Naive thymus-derived CD8-positive, alpha-beta T cell (primary cell): ENCODE data around the gene CT45A5. TPM values are rescaled to one million over a fixed set of nuclear protein-coding genes. Genes with fewer than 3 reads are reported as not detected.
"Not testable (repeated sequence)": the region's sequence is repeated elsewhere in the genome, so short reads cannot be mapped to it uniquely, and the experiment has no call there.

Source experiments
- ATAC-seq, 2 donors: fragments of 150-1000 bp; cut with Tn5 transposase in 1 of 2; sonication (Bioruptor Pico), chemical (Tn5 transposase) in 1 of 2; 1 replicate in 1 of 2; 2 replicates in 1 of 2; pipeline ENCODE4 v1.10.0; 2021; ENCODE audit warnings: mild to moderate bottlenecking in 2 of 2, moderate library complexity in 2 of 2
- POLR2A ChIA-PET: fragments of 350-600 bp; sonication (Branson Sonifier 250); formaldehyde crosslinking; loops from one replicate; lab custom pipeline; 2021; ENCODE audit warnings: antibody characterized with exemption; lab: Charles Lee
- DNase-seq, 10 donors: peaks; one replicate each; pipeline versions ENCODE4 v3.0.0 to v3.0.0-alpha.2; 2020 to 2022
- H3K27ac Mint-ChIP-seq, 10 donors: one replicate each; pipeline ENCODE4 v1.8.0; 2020 to 2022; ENCODE audit warnings: mild to moderate bottlenecking in 10 of 10, mixed read lengths in 10 of 10, moderate library complexity in 4 of 10, inconsistent platforms in 1 of 10
- H3K27me3 Mint-ChIP-seq, 5 donors: one replicate each; pipeline ENCODE4 v1.8.0; 2021 to 2022; ENCODE audit warnings: mixed read lengths in 5 of 5
- H3K36me3 Mint-ChIP-seq, 3 donors: one replicate each; pipeline ENCODE4 v1.8.0; 2020 to 2022; ENCODE audit warnings: mixed read lengths in 3 of 3, mild to moderate bottlenecking in 2 of 3, inconsistent platforms in 1 of 3
- H3K4me1 Mint-ChIP-seq, 4 donors: one replicate each; pipeline ENCODE4 v1.8.0; 2021 to 2022; ENCODE audit warnings: mixed read lengths in 4 of 4
- H3K4me3 Mint-ChIP-seq, 10 donors: one replicate each; pipeline ENCODE4 v1.8.0; 2020 to 2022; ENCODE audit warnings: mild to moderate bottlenecking in 10 of 10, mixed read lengths in 10 of 10, moderate library complexity in 6 of 10, inconsistent platforms in 1 of 10
- H3K9me3 Mint-ChIP-seq, 9 donors: one replicate each; pipeline ENCODE4 v1.8.0; 2020 to 2022; ENCODE audit warnings: mixed read lengths in 9 of 9, mild to moderate bottlenecking in 3 of 9, inconsistent platforms in 1 of 9, moderate library complexity in 1 of 9
- polyA plus RNA-seq, 3 donors: library from polyadenylated mRNA; unstranded; fragments of 300-500 nt; fragmentation: Illumina TruSeq; gene quantifications; one replicate each; pipeline ENCODE4 v1.2.3, GENCODE V29; 2021
- total RNA-seq, 8 experiments: library from RNA in 2 of 8; stranded (reverse) in 2 of 8; gene quantifications; one replicate each; pipeline ENCODE4 v1.2.3 and lab custom pipeline; 2021 to 2026

The CT45A5 gene, protein sequence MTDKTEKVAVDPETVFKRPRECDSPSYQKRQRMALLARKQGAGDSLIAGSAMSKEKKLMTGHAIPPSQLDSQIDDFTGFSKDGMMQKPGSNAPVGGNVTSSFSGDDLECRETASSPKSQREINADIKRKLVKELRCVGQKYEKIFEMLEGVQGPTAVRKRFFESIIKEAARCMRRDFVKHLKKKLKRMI
- not detected for total RNA-seq
- not detected for polyA plus RNA-seq
- 0 reads per million in 6 experiments for total RNA-seq (lab: John Stamatoyannopoulos, UW)

DNA sequence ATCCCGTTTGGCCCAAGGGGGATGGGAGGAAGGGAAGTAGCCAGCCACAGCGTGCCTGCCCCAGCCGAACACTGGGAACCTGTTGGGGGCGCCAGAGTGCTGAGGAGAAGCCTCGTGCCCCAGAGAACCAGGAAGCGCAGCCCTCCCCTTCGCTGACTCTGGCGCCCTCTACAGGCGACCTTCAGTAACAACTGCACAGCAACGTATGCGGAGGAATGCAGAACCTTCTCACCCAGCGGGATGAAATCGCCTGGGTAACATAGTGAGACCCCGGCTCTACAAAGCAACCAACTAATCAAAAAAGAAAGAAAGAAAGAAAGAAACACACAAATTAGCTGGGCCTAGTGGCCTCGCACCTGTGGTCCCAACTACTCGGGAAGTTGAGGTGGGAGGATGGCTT is at the start of gene CT45A5:
CT45A5 (minus strand) TSS at position 101 of the 400 bp plus-strand sequence. CDS start 3,774 bp downstream, outside the sequence.
- POLR2A ChIA-PET, H3K27me3 Mint-ChIP-seq, H3K9me3 Mint-ChIP-seq, H3K36me3 Mint-ChIP-seq, DNase-seq, H3K27ac Mint-ChIP-seq, H3K4me3 Mint-ChIP-seq, ATAC-seq, H3K4me1 Mint-ChIP-seq: not testable (repeated sequence)

DNA sequence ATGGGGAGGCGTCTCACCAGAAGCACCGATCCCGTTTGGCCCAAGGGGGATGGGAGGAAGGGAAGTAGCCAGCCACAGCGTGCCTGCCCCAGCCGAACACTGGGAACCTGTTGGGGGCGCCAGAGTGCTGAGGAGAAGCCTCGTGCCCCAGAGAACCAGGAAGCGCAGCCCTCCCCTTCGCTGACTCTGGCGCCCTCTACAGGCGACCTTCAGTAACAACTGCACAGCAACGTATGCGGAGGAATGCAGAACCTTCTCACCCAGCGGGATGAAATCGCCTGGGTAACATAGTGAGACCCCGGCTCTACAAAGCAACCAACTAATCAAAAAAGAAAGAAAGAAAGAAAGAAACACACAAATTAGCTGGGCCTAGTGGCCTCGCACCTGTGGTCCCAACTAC is 34.6 kb upstream of the CT45A5 start, which contains the start of gene CT45A2:
CT45A2 (minus strand) TSS at position 101 of the 400 bp plus-strand sequence. CDS start 3,747 bp downstream, outside the sequence.
- H3K9me3 Mint-ChIP-seq, H3K27me3 Mint-ChIP-seq, H3K4me3 Mint-ChIP-seq, DNase-seq, ATAC-seq, H3K27ac Mint-ChIP-seq, H3K36me3 Mint-ChIP-seq, H3K4me1 Mint-ChIP-seq, POLR2A ChIA-PET: not testable (repeated sequence)

DNA sequence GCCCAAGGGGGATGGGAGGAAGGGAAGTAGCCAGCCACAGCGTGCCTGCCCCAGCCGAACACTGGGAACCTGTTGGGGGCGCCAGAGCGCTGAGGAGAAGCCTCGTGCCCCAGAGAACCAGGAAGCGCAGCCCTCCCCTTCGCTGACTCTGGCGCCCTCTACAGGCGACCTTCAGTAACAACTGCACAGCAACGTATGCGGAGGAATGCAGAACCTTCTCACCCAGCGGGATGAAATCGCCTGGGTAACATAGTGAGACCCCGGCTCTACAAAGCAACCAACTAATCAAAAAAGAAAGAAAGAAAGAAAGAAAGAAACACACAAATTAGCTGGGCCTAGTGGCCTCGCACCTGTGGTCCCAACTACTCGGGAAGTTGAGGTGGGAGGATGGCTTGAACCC is 17.4 kb upstream of the CT45A5 start, which contains the start of gene CT45A6:
CT45A6 (minus strand) TSS at position 101 of the 400 bp plus-strand sequence. CDS start 3,794 bp downstream, outside the sequence.
- H3K4me3 Mint-ChIP-seq, H3K27ac Mint-ChIP-seq, H3K36me3 Mint-ChIP-seq, DNase-seq, H3K9me3 Mint-ChIP-seq, H3K4me1 Mint-ChIP-seq, POLR2A ChIA-PET, ATAC-seq, H3K27me3 Mint-ChIP-seq: not testable (repeated sequence)

DNA sequence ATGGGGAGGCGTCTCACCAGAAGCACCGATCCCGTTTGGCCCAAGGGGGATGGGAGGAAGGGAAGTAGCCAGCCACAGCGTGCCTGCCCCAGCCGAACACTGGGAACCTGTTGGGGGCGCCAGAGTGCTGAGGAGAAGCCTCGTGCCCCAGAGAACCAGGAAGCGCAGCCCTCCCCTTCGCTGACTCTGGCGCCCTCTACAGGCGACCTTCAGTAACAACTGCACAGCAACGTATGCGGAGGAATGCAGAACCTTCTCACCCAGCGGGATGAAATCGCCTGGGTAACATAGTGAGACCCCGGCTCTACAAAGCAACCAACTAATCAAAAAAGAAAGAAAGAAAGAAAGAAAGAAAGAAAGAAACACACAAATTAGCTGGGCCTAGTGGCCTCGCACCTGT is 17.2 kb downstream of the CT45A5 start, which contains the start of gene CT45A3:
CT45A3 (minus strand) TSS at position 101 of the 400 bp plus-strand sequence. CDS start 3,747 bp downstream, outside the sequence.
- H3K4me1 Mint-ChIP-seq, H3K27ac Mint-ChIP-seq, H3K9me3 Mint-ChIP-seq, ATAC-seq, H3K27me3 Mint-ChIP-seq, H3K4me3 Mint-ChIP-seq, DNase-seq, POLR2A ChIA-PET, H3K36me3 Mint-ChIP-seq: not testable (repeated sequence)

DNA sequence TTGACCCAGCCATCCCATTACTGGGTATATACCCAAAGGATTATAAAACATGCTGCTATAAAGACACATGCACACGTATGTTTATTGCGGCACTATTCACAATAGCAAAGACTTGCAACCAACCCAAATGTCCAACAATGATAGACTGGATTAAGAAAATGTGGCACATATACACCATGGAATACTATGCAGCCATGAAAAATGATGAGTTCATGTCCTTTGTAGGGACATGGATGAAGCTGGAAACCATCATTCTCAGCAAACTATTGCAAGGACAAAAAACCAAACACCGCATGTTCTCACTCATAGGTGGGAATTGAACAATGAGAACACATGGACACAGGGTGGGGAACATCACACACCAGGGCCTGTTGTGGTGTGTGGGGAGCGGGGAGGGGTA is 40.6 kb downstream of the CT45A5 start:
- H3K4me3 Mint-ChIP-seq, ATAC-seq, DNase-seq, H3K4me1 Mint-ChIP-seq, H3K27me3 Mint-ChIP-seq, H3K9me3 Mint-ChIP-seq, H3K36me3 Mint-ChIP-seq, POLR2A ChIA-PET, H3K27ac Mint-ChIP-seq: not testable (repeated sequence)

DNA sequence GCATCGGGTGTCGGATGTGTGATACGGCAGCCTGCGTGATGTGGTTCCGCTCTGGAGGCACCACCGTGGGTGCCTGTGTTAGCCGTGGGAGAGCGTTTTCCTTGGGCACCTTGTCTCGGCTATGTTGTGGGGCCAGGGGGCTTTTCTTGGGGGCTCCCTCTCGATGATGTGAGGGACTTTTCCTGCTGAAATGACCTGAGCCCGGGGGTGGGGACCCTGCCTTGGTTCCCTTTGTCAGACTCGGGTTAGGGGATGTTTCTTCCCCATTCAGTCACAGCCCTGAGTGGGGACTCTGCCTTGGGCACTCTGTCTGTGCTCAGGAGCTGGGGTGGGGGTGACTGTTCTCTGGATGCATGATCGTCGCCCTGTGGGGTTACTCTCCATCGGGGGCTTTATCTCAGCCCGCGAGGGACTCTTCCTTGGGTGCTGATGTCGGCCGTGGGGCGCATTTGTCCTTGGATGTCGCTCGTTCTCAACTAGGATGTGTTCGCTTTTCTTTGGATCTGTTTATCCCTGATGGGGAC is 44.0 kb downstream of the CT45A5 start:
- Mint-ChIP-seq H3K9me3 (no peaks in the 10 kb centered on the region), H3K4me1 (peaks cover 0 to 2% (median 0%) of the 10 kb centered on the region in 4 donors), H3K4me3 (no peak overlapping the region), H3K36me3 (no peaks in the 10 kb centered on the region), H3K27ac (no peak overlapping the region), H3K27me3 (no peaks in the 10 kb centered on the region)
- ATAC-seq (no peak), DNase-seq (no peak)
- POLR2A ChIA-PET = no interaction called here

DNA sequence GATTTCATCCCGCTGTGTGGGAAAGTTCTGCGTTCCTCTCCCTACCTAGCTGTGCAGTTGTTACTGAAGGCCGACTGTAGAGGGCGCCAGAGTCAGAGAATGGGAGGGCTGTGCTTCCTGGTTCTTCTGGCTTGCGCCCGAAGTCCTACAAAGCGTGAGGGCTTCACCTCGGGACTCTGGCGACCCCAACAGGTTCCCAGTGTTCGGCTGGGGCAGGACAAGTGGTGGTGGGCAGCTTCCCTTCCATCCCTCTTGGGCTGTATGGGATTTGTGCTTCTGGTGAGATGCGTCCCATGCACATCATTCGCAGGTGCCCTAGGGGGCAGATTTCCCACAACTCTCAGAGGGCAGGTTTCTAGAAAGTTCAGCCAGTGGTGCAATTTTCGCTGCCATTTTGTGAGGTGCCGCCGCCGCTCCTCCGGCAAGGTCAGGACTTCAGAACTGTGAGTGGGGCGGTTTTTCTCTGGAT is 44.6 kb downstream of the CT45A5 start:
- Mint-ChIP-seq H3K27ac (no peak overlapping the region), H3K36me3 (no peaks in the 10 kb centered on the region), H3K4me1 (peaks cover 0 to 2% (median 0%) of the 10 kb centered on the region in 4 donors), H3K27me3 (no peaks in the 10 kb centered on the region), H3K9me3 (no peaks in the 10 kb centered on the region), H3K4me3 (peak overlapping the region in 5 of 10 donors; percentile 9 to 55 (median 24))
- ATAC-seq = peak; percentile 55 to 62
- peak; percentile 4 to 63 (median 17) for DNase-seq
- POLR2A ChIA-PET = no interaction called here

DNA sequence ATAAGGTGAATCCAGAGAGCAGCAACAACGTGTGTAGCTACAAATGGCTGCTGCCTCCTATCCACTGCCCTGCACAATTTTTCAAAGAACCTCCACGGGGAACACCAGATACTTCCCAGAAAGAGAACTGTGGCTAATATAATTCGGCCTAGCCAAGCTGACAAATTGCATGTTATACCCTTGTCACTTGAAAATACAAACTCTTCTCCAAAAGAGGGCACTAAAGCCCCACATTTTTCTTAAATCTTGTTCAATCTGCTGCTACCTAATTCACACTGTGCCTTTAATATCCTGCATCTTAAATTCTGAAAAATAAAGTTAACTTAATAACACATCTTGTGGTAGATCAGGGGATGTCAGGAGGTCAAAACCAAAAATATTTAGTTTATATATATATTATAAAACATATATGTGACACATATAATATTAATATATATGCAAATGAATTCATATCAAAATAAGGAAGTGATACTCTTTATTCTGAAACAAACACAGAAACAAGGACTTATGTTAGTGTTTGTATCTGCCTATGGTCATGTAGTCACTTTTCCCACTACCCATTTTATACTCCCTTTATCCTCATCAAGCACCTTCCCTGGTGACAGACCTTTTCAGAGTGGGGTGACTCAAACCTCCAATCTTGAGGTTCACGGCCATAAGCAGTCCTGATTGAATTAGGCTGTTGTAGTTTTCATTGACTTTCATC is 47.8 kb downstream of the CT45A5 start:
- POLR2A ChIA-PET = no interaction called here
- Mint-ChIP-seq H3K36me3 (no peaks in the 10 kb centered on the region), H3K9me3 (no peaks in the 10 kb centered on the region), H3K27me3 (no peaks in the 10 kb centered on the region), H3K27ac (no peak overlapping the region), H3K4me1 (peaks cover 0 to 2% (median 0%) of the 10 kb centered on the region in 4 donors), H3K4me3 (no peak overlapping the region)
- DNase-seq (no peak), ATAC-seq (no peak)

DNA sequence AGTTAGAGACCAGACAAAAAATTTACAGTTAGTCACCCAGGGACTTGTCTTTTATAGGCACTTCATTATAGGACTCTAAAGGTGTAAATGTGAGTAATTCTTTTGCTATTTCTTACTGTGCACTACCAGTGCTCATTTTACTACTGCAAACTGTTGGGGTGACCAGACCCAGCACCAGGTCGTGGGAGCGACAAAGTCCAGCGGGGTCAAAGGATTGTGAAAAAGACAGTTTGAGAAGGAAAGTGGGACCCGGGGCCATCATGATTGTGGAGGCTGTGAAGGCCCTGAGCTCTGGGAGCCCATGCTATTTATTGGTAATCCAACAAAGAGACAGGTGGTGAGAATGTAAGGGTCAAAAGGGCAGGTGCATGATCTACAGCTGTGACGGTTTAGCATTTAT is 50.6 kb downstream of the CT45A5 start:
- H3K27me3 Mint-ChIP-seq, H3K36me3 Mint-ChIP-seq, H3K27ac Mint-ChIP-seq, POLR2A ChIA-PET, ATAC-seq, H3K4me3 Mint-ChIP-seq, H3K4me1 Mint-ChIP-seq, H3K9me3 Mint-ChIP-seq, DNase-seq: not testable (repeated sequence)

Other genes starting within 250 kb of the CT45A5 start
- gene CT45A1, start 71.9 kb downstream of the CT45A5 start, total RNA-seq = not detected
- gene CT45A1, start 71.9 kb downstream of the CT45A5 start, polyA plus RNA-seq = not detected
- gene CT45A3, start 17.3 kb downstream of the CT45A5 start, total RNA-seq = not detected
- not detected for gene CT45A3, start 17.3 kb downstream of the CT45A5 start, polyA plus RNA-seq
- gene CT45A6, start 17.3 kb upstream of the CT45A5 start, total RNA-seq = not detected
- not detected for gene CT45A6, start 17.3 kb upstream of the CT45A5 start, polyA plus RNA-seq
- gene CT45A2, start 34.5 kb upstream of the CT45A5 start, total RNA-seq = not detected
- not detected for gene CT45A2, start 34.5 kb upstream of the CT45A5 start, polyA plus RNA-seq
- gene CT45A7, start 51.8 kb upstream of the CT45A5 start, total RNA-seq = not detected
- not detected for gene CT45A7, start 51.8 kb upstream of the CT45A5 start, polyA plus RNA-seq
- gene CT45A8, start 69.0 kb upstream of the CT45A5 start, total RNA-seq = not detected
- not detected for gene CT45A8, start 69.0 kb upstream of the CT45A5 start, polyA plus RNA-seq
- not detected for gene CT45A9, start 86.3 kb upstream of the CT45A5 start, total RNA-seq
- gene CT45A9, start 86.3 kb upstream of the CT45A5 start, polyA plus RNA-seq = not detected
- gene CT45A10, start 107.9 kb upstream of the CT45A5 start, total RNA-seq = not detected
- not detected for gene CT45A10, start 107.9 kb upstream of the CT45A5 start, polyA plus RNA-seq
- not detected for gene SAGE1, start 108.2 kb upstream of the CT45A5 start, total RNA-seq
- gene SAGE1, start 108.2 kb upstream of the CT45A5 start, polyA plus RNA-seq = not detected
- 10 to 100 TPM; 24.8 to 25.3 TPM for gene MMGT1, start 188.5 kb upstream of the CT45A5 start, total RNA-seq
- gene MMGT1, start 188.5 kb upstream of the CT45A5 start, polyA plus RNA-seq = 1 to 10 TPM; 6.9 to 8.3 (median 7.7) TPM
- 10 to 100 TPM; 16.3 to 18.6 TPM for gene SLC9A6, start 199.9 kb upstream of the CT45A5 start, total RNA-seq
- gene SLC9A6, start 199.9 kb upstream of the CT45A5 start, polyA plus RNA-seq = 10 to 100 TPM; 14.4 to 18.3 (median 17.1) TPM